Muscle layer of duodenum (tissue), 2 donors: ENCODE measurements around the gene ADAMTSL5.
"Not testable (repeated sequence)": the region's sequence is repeated elsewhere in the genome, so short reads cannot be mapped to it uniquely, and the experiment has no call there.

ENCODE experiments used
- H3K27ac ChIP-seq: one replicate; pipeline ENCODE4 v1.7.0; 2013; ENCODE audit warnings: mild to moderate bottlenecking, low read length
- H3K27me3 ChIP-seq: one replicate; pipeline ENCODE4 v1.7.0; 2013; ENCODE audit warnings: low read depth, mild to moderate bottlenecking, control low read depth, low read length
- H3K36me3 ChIP-seq, 2 donors: one replicate each; pipeline ENCODE4 v1.7.0; 2013; ENCODE audit warnings: low read length in 2 of 2, control low read depth in 1 of 2, mild to moderate bottlenecking in 1 of 2; ENCODE audit not compliant: insufficient read depth in 2 of 2, control insufficient read depth in 1 of 2
- H3K4me1 ChIP-seq, 2 donors: one replicate each; pipeline ENCODE4 v1.7.0; 2013; ENCODE audit warnings: low read length in 2 of 2, mild to moderate bottlenecking in 2 of 2, control low read depth in 1 of 2, moderate library complexity in 1 of 2; ENCODE audit not compliant: insufficient read depth in 2 of 2, control insufficient read depth in 1 of 2
- H3K4me3 ChIP-seq, 2 donors: one replicate each; pipeline ENCODE4 v1.7.0; 2013; ENCODE audit warnings: low read length in 2 of 2, low read depth in 1 of 2, mild to moderate bottlenecking in 1 of 2
- H3K9me3 ChIP-seq, 2 donors: one replicate each; pipeline ENCODE4 v1.7.0; 2013; ENCODE audit warnings: low read length in 2 of 2, control low read depth in 1 of 2, mild to moderate bottlenecking in 1 of 2; ENCODE audit not compliant: control insufficient read depth in 1 of 2
- donor health status: healthy.

The ADAMTSL5 gene

DNA sequence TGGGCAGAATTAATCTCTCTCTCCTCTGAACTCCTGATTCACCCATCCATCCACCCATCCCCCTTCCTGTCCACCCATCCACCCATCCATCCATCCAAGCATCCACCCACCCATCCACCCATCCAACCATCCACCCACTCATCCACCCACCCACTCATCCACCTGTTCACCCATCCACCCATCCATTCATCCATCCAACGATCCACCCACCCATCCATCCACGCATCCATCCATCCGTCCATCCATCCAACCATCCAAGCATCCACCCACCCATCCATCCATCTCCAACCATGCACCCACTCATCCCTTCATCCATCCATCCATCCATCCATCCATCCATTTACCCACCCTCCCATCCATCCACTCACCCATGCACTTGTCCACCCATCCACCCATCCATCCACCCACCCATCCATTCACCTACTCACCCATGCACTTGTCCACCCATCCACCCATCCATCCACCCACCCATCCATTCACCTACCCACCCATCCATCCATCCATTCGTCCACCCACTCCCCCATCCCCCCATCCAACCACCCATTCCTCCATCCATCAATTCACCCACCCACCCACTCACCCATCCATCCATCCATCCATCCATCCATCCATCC lies 36.6 kb upstream of the ADAMTSL5 start:
- H3K4me1 ChIP-seq: peaks cover 0 to 3% of the 10 kb centered on the region in 2 donors

DNA sequence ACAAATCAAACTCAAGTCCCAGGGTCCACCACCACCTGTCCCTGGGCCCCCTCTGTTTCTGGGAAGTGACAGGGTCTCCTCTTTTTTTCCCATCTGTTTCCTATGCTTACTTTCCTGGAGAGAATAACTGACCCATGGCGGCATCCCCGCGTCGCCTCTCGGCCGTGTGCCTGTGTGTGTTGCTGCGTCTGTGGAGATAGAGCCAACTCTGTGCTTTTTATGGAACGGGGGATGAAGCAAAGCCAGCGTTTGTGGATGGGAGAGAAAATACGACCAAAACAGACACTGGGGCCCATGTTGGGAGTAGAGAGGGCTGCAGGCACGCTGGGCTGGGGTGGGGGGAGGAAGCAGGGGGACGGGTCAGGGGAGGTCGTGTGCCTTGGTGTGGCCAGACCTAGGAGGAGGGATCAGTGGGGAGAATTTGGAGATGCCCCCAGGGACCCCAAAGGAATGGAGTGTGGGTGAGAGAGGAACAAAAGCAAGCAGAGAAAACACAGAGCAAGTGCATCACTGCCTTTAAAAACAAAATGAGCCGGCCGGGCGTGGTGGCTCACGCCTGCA lies 27.6 kb upstream of the ADAMTSL5 start:
- peaks cover 0 to 14% of the 10 kb centered on the region in 2 donors for H3K4me1 ChIP-seq
- no peaks in the 10 kb centered on the region for H3K9me3 ChIP-seq
- no peak overlapping the region for H3K27ac ChIP-seq
- H3K36me3 ChIP-seq: no peaks in the 10 kb centered on the region
- H3K4me3 ChIP-seq: no peak overlapping the region
- peaks cover under 1% of the 10 kb centered on the region for H3K27me3 ChIP-seq

More for the DNA sequence above, 36.6 kb upstream of the ADAMTSL5 start:
- H3K27me3 ChIP-seq: peaks cover 4% of the 10 kb centered on the region
- H3K9me3 ChIP-seq: no peaks in the 10 kb centered on the region
- H3K36me3 ChIP-seq: no peaks in the 10 kb centered on the region
- no peak overlapping the region for H3K4me3 ChIP-seq
- H3K27ac ChIP-seq: no peak overlapping the region

DNA sequence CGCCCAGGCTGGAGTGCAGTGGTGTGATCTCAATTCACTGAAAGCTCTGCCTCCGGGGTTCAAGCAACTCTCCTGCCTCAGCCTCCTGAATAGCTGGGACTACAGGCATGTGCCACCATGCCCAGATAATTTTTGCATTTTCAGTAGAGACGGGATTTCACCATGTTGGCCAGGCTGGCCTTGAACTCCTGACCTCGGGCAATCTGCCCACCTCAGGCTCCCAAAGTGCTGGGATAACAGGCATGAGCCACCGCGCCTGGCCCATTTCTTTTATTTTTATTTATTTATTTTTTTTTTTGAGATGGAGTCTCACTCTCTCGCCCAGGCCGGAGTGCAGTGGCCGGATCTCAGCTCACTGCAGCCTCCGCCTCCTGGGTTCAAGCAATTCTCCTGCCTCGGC lies 26.9 kb upstream of the ADAMTSL5 start:
- not testable (repeated sequence) for H3K27ac ChIP-seq, H3K36me3 ChIP-seq, H3K9me3 ChIP-seq, H3K4me3 ChIP-seq, H3K27me3 ChIP-seq
- H3K4me1 ChIP-seq: peaks cover 0 to 14% of the 10 kb centered on the region in 2 donors

DNA sequence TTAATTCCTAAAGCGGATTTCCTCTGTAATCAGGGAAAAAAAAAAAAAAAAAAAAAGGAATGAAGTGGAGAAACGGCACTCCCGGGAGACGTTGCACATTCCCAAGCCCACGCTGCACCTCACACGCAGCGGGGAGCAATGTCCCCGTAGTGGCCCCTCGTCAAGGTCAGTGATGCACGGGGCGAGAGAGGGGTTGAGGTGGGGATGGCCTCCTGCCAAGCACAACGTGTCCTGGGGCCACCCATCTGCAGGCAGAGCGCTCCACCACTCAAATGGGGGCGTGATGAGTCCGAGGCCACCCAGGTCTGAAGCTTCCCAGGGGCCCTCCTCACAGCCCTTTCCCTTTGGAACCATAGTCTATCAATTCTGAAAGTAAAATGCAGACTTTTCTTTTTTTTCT lies 26.2 kb upstream of the ADAMTSL5 start:
- Histone ChIP-seq H3K36me3 (no peaks in the 10 kb centered on the region), H3K27me3 (no peaks in the 10 kb centered on the region), H3K9me3 (no peaks in the 10 kb centered on the region), H3K4me1 (peaks cover 0 to 14% of the 10 kb centered on the region in 2 donors), H3K4me3 (no peak overlapping the region), H3K27ac (no peak overlapping the region)

DNA sequence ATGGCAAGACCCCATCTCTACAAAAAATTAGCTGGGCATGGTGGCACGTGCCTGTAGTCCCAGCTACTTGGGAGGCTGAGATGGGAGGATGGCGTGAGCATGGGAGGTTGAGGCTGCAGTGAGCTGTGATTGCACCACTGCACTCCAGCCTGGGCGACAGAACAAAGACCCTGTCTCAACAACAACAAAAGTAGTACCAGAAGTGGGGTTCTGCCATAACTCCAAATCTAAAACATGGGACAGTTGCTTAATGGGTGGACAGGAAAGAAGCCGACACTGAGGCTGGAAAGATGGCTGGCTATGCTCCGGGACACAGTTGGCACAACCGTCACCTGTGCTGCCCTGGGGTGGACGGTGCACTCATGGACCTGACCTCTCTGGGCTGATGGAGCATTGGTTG lies 22.9 kb upstream of the ADAMTSL5 start:
- H3K36me3 ChIP-seq, H3K27ac ChIP-seq, H3K9me3 ChIP-seq, H3K4me3 ChIP-seq, H3K27me3 ChIP-seq: not testable (repeated sequence)
- peaks cover 0 to 13% of the 10 kb centered on the region in 2 donors for H3K4me1 ChIP-seq

DNA sequence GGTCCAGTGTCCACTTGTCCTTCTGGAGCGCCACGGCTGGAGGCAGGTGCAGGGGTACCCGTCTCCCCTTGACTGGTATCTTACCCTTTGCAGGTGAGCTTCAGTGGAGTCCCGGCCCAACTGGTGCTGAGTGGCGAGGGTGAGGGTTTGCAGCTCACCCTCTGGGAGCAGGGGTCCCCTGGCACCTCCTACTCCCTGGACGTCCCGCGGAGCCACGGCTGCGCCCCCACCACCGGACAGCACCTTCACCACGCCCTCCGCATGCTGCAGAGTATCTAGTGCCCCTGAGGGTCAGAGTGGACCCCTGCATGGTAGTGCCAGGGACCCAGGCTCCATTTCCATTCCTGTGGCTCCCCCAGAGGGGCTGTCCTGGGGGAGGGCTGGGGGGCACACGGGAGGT lies 22.2 kb upstream of the ADAMTSL5 start:
- Histone ChIP-seq H3K4me3 (no peak overlapping the region), H3K36me3 (no peaks in the 10 kb centered on the region), H3K4me1 (peaks cover 0 to 6% of the 10 kb centered on the region in 2 donors), H3K9me3 (no peaks in the 10 kb centered on the region), H3K27me3 (peaks cover 7% of the 10 kb centered on the region), H3K27ac (no peak overlapping the region)

DNA sequence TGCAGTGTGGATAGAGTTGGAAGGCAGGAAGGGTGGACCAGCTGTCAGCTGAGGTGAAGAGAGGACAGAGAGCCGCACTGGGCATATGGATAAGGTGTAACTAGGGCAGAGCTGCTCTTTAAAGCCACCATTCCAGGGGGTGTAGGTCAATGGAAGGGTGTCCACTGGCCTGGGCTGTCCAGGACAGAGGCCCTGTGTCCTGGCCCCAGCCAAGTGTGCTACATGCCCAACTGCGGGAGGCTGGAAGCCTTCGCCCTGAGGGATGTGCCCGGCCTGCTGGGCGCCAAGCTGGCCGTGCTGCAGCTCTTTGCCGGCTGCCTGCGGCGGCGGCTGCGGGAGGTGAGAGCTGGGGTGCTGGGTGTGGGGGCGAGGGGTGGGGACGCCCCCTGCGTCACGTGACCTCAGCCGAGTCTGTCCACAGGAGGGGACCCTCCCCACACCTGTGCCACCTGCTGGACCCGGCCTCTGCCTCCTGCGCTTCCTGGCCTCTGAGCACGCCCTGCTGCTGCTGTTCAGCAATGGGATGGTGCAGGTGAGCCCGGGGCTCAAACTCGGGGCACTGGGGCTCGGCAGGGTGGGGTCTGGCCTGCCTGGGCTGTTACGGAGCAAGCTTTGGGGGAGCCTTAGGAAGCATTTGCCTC lies 20.8 kb upstream of the ADAMTSL5 start:
- Histone ChIP-seq H3K36me3 (no peaks in the 10 kb centered on the region), H3K27me3 (peaks cover 7% of the 10 kb centered on the region), H3K27ac (no peak overlapping the region), H3K4me3 (no peak overlapping the region), H3K4me1 (peaks cover 0 to under 1% of the 10 kb centered on the region in 2 donors), H3K9me3 (no peaks in the 10 kb centered on the region)

DNA sequence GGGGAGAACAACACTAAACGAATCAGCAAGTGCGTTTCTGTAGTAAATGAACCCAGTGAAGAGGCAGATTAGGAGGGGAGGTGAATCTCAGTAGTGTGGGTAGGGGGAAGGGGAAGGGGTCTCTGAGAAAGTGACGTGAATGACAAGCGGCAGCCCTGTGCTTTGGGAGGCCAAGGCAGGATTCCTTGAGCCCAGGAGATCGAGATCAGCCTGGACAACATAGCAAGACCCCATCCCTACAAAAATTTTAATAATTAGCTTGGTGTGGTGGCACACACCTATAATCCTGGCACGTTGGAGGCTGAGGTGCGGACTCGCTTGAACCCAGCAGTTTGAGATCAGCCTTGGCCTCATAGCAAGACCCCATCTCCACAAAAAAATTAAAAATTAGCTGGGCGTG lies 19.2 kb upstream of the ADAMTSL5 start:
- no peaks in the 10 kb centered on the region for H3K36me3 ChIP-seq
- no peak overlapping the region for H3K4me3 ChIP-seq
- no peaks in the 10 kb centered on the region for H3K9me3 ChIP-seq
- no peaks in the 10 kb centered on the region for H3K4me1 ChIP-seq
- H3K27ac ChIP-seq: no peak overlapping the region
- H3K27me3 ChIP-seq: peaks cover 7% of the 10 kb centered on the region

DNA sequence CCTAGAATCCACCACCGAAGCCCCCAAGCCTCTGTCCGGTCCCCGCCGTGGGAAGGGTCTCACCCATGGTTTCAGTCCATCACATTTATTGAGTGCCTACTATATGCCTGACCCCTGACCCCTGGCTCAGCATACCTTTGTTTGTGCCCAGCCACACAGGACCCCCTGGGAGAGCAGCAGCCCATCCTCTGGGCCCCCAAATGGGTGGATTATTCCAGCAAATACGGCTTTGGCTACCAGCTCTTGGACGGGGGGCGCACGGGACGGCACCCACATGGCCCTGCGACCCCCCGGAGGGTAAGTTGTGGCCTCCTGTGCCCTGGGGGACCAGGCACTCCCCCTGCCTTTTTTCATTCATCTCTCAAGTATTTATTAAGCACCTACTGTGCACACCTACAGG lies 18.8 kb upstream of the ADAMTSL5 start:
- no peak overlapping the region for H3K4me3 ChIP-seq
- H3K4me1 ChIP-seq: no peaks in the 10 kb centered on the region
- H3K36me3 ChIP-seq: no peaks in the 10 kb centered on the region
- no peak overlapping the region for H3K27ac ChIP-seq
- no peaks in the 10 kb centered on the region for H3K9me3 ChIP-seq
- H3K27me3 ChIP-seq: peaks cover 7% of the 10 kb centered on the region

DNA sequence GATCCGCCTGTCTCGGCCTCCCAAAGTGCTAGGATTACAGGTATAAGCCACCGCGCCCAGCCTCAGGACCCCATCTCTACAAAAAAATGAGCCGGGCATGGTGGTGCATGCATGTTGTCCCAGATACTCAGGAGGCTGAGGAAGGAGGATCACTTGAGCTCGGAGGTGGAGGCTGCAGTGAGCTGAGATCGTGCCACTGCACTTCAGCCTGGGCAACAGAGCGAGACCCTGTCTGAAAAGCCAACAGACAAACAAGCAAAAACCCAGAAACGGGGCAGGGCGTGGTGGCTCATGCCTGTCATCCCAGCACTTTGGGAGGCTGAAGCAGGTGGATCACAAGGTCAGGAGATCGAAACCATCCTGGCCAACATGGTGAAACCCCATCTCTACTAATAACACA lies 18.0 kb upstream of the ADAMTSL5 start:
- not testable (repeated sequence) for H3K27me3 ChIP-seq

DNA sequence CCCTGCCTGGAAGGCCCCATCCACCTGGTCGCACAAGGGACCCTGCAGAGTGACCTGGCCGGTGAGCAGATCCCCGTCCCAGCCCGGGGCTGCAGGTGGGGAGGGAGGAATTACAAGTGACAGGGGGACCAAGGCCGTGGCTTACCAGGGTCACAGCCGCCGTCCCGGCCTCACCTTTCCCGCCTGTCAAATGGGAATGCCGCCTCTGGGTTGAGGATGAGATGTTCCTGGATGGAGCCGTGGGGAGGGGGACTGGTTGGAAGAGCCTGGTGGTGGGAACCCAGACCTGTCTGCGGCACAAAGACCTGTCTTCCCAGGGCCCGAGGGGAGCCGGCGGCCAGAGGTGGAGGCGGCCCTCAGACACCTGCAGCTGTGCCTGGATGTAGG lies 16.6 kb upstream of the ADAMTSL5 start:
- peaks cover 15% of the 10 kb centered on the region for H3K27me3 ChIP-seq

More for the DNA sequence above, 18.0 kb upstream of the ADAMTSL5 start:
- not testable (repeated sequence) for H3K36me3 ChIP-seq, H3K9me3 ChIP-seq, H3K4me3 ChIP-seq, H3K27ac ChIP-seq, H3K4me1 ChIP-seq

More for the DNA sequence above, 16.6 kb upstream of the ADAMTSL5 start:
- Histone ChIP-seq H3K4me3 (no peak overlapping the region), H3K9me3 (no peaks in the 10 kb centered on the region), H3K4me1 (peaks cover 0 to under 1% of the 10 kb centered on the region in 2 donors), H3K27ac (no peak overlapping the region), H3K36me3 (no peaks in the 10 kb centered on the region)
